ENCODE measurements around the gene FBXW7.

DNA sequence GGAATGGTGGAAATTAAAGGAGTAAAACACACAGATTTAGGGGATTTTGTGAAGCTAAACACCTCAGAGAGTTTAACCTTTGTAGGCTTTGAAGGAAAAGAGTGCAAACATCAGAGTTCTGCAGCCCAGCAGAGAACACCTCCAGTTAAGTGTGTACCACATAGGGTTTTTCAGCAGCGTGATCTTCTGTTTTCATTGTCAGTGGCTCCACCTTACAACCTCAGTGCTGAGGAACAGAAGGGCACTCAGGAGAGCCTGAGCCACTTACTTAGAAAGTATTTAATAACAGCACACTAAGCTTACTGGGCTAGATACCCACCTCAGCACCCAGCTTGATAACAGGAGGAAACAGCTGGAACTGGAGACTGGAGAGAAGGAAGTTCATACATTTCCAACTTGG, 2.0 kb upstream of the FBXW7 start:
- TF ChIP-seq, protein P1, sequence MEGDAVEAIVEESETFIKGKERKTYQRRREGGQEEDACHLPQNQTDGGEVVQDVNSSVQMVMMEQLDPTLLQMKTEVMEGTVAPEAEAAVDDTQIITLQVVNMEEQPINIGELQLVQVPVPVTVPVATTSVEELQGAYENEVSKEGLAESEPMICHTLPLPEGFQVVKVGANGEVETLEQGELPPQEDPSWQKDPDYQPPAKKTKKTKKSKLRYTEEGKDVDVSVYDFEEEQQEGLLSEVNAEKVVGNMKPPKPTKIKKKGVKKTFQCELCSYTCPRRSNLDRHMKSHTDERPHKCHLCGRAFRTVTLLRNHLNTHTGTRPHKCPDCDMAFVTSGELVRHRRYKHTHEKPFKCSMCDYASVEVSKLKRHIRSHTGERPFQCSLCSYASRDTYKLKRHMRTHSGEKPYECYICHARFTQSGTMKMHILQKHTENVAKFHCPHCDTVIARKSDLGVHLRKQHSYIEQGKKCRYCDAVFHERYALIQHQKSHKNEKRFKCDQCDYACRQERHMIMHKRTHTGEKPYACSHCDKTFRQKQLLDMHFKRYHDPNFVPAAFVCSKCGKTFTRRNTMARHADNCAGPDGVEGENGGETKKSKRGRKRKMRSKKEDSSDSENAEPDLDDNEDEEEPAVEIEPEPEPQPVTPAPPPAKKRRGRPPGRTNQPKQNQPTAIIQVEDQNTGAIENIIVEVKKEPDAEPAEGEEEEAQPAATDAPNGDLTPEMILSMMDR (IDR thresholded peaks at IDR 0.05): no peak
- TF ChIP-seq POLR2A (IDR thresholded peaks at IDR 0.05): no peak

Measured in body of pancreas (tissue), 4 donors.